CD14-positive monocyte (primary cell): ENCODE data around the gene BYSL. TPM values are rescaled to one million over a fixed set of nuclear protein-coding genes. Genes with fewer than 3 reads are reported as not detected.

Experiments used
- DNase-seq, 3 donors: peaks; one replicate each; pipeline ENCODE4 v3.0.0-alpha.2; 2011 to 2022
- H2AFZ ChIP-seq: 2 replicates; pipeline ENCODE4 v1.6.0; 2012; ENCODE audit warnings: mild to moderate bottlenecking, low read depth, low read length, inconsistent platforms; ENCODE audit not compliant: insufficient read depth, poor library complexity, severe bottlenecking
- H3K27ac ChIP-seq, 2 donors: 1 replicate in 1 of 2; 2 replicates in 1 of 2; pipeline ENCODE4 v1.5.1; 2012 to 2013; ENCODE audit warnings: low read length in 2 of 2, control low read depth in 1 of 2, inconsistent platforms in 1 of 2, low read depth in 1 of 2, mild to moderate bottlenecking in 1 of 2
- H3K27me3 ChIP-seq, 2 donors: one replicate each; pipeline versions ENCODE4 v1.6.0 to v1.6.1; 2011 to 2013; ENCODE audit warnings: low read length in 2 of 2; ENCODE audit not compliant: control insufficient read depth in 2 of 2, insufficient read depth in 2 of 2
- H3K36me3 ChIP-seq, 2 donors: replicated peaks in 1 of 2; 1 replicate in 1 of 2; 2 replicates in 1 of 2; pipeline versions ENCODE4 v1.5.1 to v1.6.1; 2012 to 2013; ENCODE audit warnings: low read length in 2 of 2, control low read depth in 1 of 2, inconsistent platforms in 1 of 2, mild to moderate bottlenecking in 1 of 2; ENCODE audit not compliant: insufficient read depth in 2 of 2, control insufficient read depth in 1 of 2
- H3K4me1 ChIP-seq, 2 donors: 1 replicate in 1 of 2; 2 replicates in 1 of 2; pipeline versions ENCODE4 v1.5.1 to v1.6.1; 2012 to 2013; ENCODE audit warnings: low read length in 2 of 2, control low read depth in 1 of 2, inconsistent platforms in 1 of 2, mild to moderate bottlenecking in 1 of 2, moderate library complexity in 1 of 2; ENCODE audit not compliant: insufficient read depth in 2 of 2, control insufficient read depth in 1 of 2
- H3K4me2 ChIP-seq: replicated peaks from 2 replicates; pipeline ENCODE3; 2012; ENCODE audit warnings: low read length, moderate library complexity, mild to moderate bottlenecking; ENCODE audit not compliant: poor library complexity, severe bottlenecking; ENCODE audit errors: extremely low read depth
- H3K4me3 ChIP-seq, 3 experiments: fragments of 200-600 bp in 1 of 3; sonication (generic) in 1 of 3; replicated peaks in 1 of 3; 1 replicate in 2 of 3; 2 replicates in 1 of 3; pipeline ENCODE4 v1.5.1; 2011 to 2013; ENCODE audit warnings: low read length in 3 of 3, mild to moderate bottlenecking in 3 of 3, control low read depth in 2 of 3, low read depth in 2 of 3, inconsistent platforms in 1 of 3, moderate library complexity in 1 of 3
- H3K79me2 ChIP-seq: 2 replicates; pipeline ENCODE4 v1.6.0; 2012; ENCODE audit warnings: mild to moderate bottlenecking, control low read depth, inconsistent platforms, low read length, moderate library complexity; ENCODE audit not compliant: insufficient read depth
- H3K9ac ChIP-seq: 2 replicates; pipeline ENCODE4 v1.6.0; 2017; ENCODE audit warnings: low read length, mild to moderate bottlenecking; ENCODE audit not compliant: insufficient read depth, poor library complexity, severe bottlenecking
- H3K9me3 ChIP-seq, 2 donors: replicated peaks in 1 of 2; 1 replicate in 1 of 2; 2 replicates in 1 of 2; pipeline versions ENCODE4 v1.5.1 to v1.6.1; 2012 to 2013; ENCODE audit warnings: low read length in 2 of 2, control low read depth in 1 of 2; ENCODE audit not compliant: control insufficient read depth in 1 of 2, insufficient read depth in 1 of 2
- H4K20me1 ChIP-seq: 2 replicates; pipeline ENCODE4 v1.6.0; 2012; ENCODE audit warnings: mild to moderate bottlenecking, low read length, control low read depth, moderate library complexity; ENCODE audit not compliant: insufficient read depth
- H3K27ac Mint-ChIP-seq, 7 donors: one replicate each; pipeline ENCODE4 v1.8.0; 2020; ENCODE audit warnings: mild to moderate bottlenecking in 7 of 7, mixed read lengths in 7 of 7, moderate library complexity in 6 of 7, inconsistent platforms in 2 of 7
- H3K27me3 Mint-ChIP-seq, 3 donors: one replicate each; pipeline ENCODE4 v1.8.0; 2021 to 2022; ENCODE audit warnings: low read depth in 3 of 3, mild to moderate bottlenecking in 3 of 3, mixed read lengths in 3 of 3, moderate library complexity in 3 of 3, inconsistent platforms in 1 of 3
- H3K36me3 Mint-ChIP-seq, 2 donors: one replicate each; pipeline ENCODE4 v1.8.0; 2020; ENCODE audit warnings: mixed read lengths in 2 of 2, inconsistent platforms in 1 of 2, mild to moderate bottlenecking in 1 of 2
- H3K4me1 Mint-ChIP-seq: one replicate; pipeline ENCODE4 v1.8.0; 2020; ENCODE audit warnings: mild to moderate bottlenecking, mixed read lengths
- H3K4me3 Mint-ChIP-seq, 2 donors: one replicate each; pipeline ENCODE4 v1.8.0; 2020; ENCODE audit warnings: mild to moderate bottlenecking in 2 of 2, mixed read lengths in 2 of 2, moderate library complexity in 1 of 2
- H3K9me3 Mint-ChIP-seq, 7 donors: one replicate each; pipeline ENCODE4 v1.8.0; 2020 to 2022; ENCODE audit warnings: mixed read lengths in 7 of 7, mild to moderate bottlenecking in 6 of 7, moderate library complexity in 6 of 7, inconsistent platforms in 2 of 7
- WGBS: methylation state at CpG from one replicate; pipeline ENCODE4 v1.1.5; 2013; ENCODE audit warnings: missing lambda C conversion rate; ENCODE audit not compliant: insufficient coverage; 5-methylcytosine and 5-hydroxymethylcytosine counted together
- intact Hi-C, 2 donors: fragments of 100-400 bp; cut with micrococcal nuclease; formaldehyde crosslinking; loops; one replicate each; pipeline versions ENCODE4 v1.15.0 to v1.15.1; 2023
- polyA plus RNA-seq, 3 donors: library from polyadenylated mRNA; depleted of rRNA in 1 of 3; unstranded in 2 of 3; stranded (reverse) in 1 of 3; fragments of 300-500 nt in 2 of 3; fragments of >200 nt in 1 of 3; fragmentation: Illumina TruSeq in 2 of 3; gene quantifications; 1 replicate in 2 of 3; 2 replicates in 1 of 3; pipeline ENCODE4 v1.2.3, GENCODE V29; 2012 to 2021
- TF ChIP-seq, protein P1 (sequence below): fragments of 200-600 bp; IDR thresholded peaks from one replicate; pipeline ENCODE4 v1.8.0; 2022; ENCODE audit warnings: antibody characterized with exemption, mild to moderate bottlenecking

Gene BYSL
- polyA plus RNA-seq, 3 donors, result 2.7 to 4.2 (median 3.9) TPM

GRCh38 chr6:41884957-41885356 is 36.3 kb upstream of the BYSL start:
- no peak overlapping the region for H3K4me3 Mint-ChIP-seq
- H3K9me3 Mint-ChIP-seq, result no peaks in the 10 kb centered on the region
- no peaks in the 10 kb centered on the region for H3K27me3 Mint-ChIP-seq
- Histone ChIP-seq H3K4me1 (no peaks in the 10 kb centered on the region), H3K9ac (no peak overlapping the region), H4K20me1 (no peaks in the 10 kb centered on the region), H3K4me3 (no peak overlapping the region), H2AFZ (no peak overlapping the region), H3K27me3 (no peaks in the 10 kb centered on the region), H3K79me2 (no peaks in the 10 kb centered on the region), H3K36me3 (no peaks in the 10 kb centered on the region), H3K9me3 (no peaks in the 10 kb centered on the region), H3K4me2 (no peak overlapping the region), H3K27ac (no peak overlapping the region)
- no peak for DNase-seq
- no CpG with 5 or more reads among the region's 5 CpGs for WGBS
- intact Hi-C loops, result no loop called here
- H3K4me1 Mint-ChIP-seq, result no peaks in the 10 kb centered on the region
- TF ChIP-seq, protein P1, sequence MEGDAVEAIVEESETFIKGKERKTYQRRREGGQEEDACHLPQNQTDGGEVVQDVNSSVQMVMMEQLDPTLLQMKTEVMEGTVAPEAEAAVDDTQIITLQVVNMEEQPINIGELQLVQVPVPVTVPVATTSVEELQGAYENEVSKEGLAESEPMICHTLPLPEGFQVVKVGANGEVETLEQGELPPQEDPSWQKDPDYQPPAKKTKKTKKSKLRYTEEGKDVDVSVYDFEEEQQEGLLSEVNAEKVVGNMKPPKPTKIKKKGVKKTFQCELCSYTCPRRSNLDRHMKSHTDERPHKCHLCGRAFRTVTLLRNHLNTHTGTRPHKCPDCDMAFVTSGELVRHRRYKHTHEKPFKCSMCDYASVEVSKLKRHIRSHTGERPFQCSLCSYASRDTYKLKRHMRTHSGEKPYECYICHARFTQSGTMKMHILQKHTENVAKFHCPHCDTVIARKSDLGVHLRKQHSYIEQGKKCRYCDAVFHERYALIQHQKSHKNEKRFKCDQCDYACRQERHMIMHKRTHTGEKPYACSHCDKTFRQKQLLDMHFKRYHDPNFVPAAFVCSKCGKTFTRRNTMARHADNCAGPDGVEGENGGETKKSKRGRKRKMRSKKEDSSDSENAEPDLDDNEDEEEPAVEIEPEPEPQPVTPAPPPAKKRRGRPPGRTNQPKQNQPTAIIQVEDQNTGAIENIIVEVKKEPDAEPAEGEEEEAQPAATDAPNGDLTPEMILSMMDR, result no peak
- H3K27ac Mint-ChIP-seq, result no peak overlapping the region
- peaks cover 4 to 8% of the 10 kb centered on the region in 2 donors for H3K36me3 Mint-ChIP-seq

- TF ChIP-seq, protein P1, result no peak
- Mint-ChIP-seq H3K27ac (no peak overlapping the region), H3K9me3 (no peaks in the 10 kb centered on the region), H3K4me1 (no peaks in the 10 kb centered on the region), H3K36me3 (peaks cover 4 to 5% of the 10 kb centered on the region in 2 donors), H3K4me3 (no peak overlapping the region), H3K27me3 (no peaks in the 10 kb centered on the region)
- H3K79me2 ChIP-seq, result no peaks in the 10 kb centered on the region
- no peak for DNase-seq
- no CpG with 5 or more reads among the region's 1 CpG for WGBS
- no peaks in the 10 kb centered on the region for H3K9me3 ChIP-seq
- H3K36me3 ChIP-seq, result no peaks in the 10 kb centered on the region
- H4K20me1 ChIP-seq, result no peaks in the 10 kb centered on the region
- no peak overlapping the region for H3K9ac ChIP-seq
- no peaks in the 10 kb centered on the region for H3K27me3 ChIP-seq
- H3K27ac ChIP-seq, result no peak overlapping the region
- no peaks in the 10 kb centered on the region for H3K4me1 ChIP-seq
- H3K4me3 ChIP-seq, result no peak overlapping the region
- intact Hi-C loops, result no loop called here
- no peak overlapping the region for H2AFZ ChIP-seq
- no peak overlapping the region for H3K4me2 ChIP-seq
Measured at GRCh38 chr6:41885930-41886329, 35.4 kb upstream of the BYSL start.
